Ovary (tissue), 9 donors: ENCODE data around the gene LIFR. TPM values are rescaled to one million over a fixed set of nuclear protein-coding genes. Genes with fewer than 3 reads are reported as not detected.

Experiments used
- DNase-seq, 5 donors: peaks; one replicate each; pipeline ENCODE4 v3.0.0-alpha.2; 2019 to 2020
- H3K27ac ChIP-seq, 2 donors: fragments of 200-600 bp; one replicate each; pipeline versions ENCODE4 v1.5.1 to v1.8.0; 2019 to 2022
- H3K27me3 ChIP-seq: fragments of 200-600 bp; one replicate; pipeline ENCODE4 v1.8.0; 2022
- H3K36me3 ChIP-seq: fragments of 200-600 bp; sonication (generic); one replicate; pipeline ENCODE4 v1.5.1; 2019
- H3K4me1 ChIP-seq: one replicate; pipeline ENCODE4 v1.8.1; 2013; ENCODE audit warnings: mild to moderate bottlenecking, moderate library complexity; ENCODE audit not compliant: insufficient read depth
- H3K4me3 ChIP-seq: fragments of 200-600 bp; sonication (generic); one replicate; pipeline ENCODE4 v1.5.1; 2017
- H3K9me3 ChIP-seq, 2 donors: fragments of 200-600 bp in 1 of 2; sonication (generic) in 1 of 2; one replicate each; pipeline versions ENCODE4 v1.5.1 to v1.8.1; 2013 to 2019; ENCODE audit warnings: mild to moderate bottlenecking in 1 of 2, moderate library complexity in 1 of 2
- EP300 ChIP-seq: sonication (generic); formaldehyde crosslinking; IDR thresholded peaks from one replicate; pipeline ENCODE4 v1.6.1; 2017; ENCODE audit warnings: antibody characterized with exemption
- POLR2A ChIP-seq: fragments of 450-650 bp; IDR thresholded peaks from one replicate; pipeline ENCODE4 v1.6.1; 2017; ENCODE audit warnings: antibody characterized with exemption, mild to moderate bottlenecking, moderate library complexity
- WGBS, 3 donors: extraction: QIAGEN DNeasy Blood & Tissue Kit in 1 of 3; methylation state at CpG; one replicate each; pipeline versions ENCODE4 v1.1.5 to v1.1.7; 2013 to 2017; 5-methylcytosine and 5-hydroxymethylcytosine counted together
- intact Hi-C, 4 donors: fragments of 100-400 bp; cut with DNase I; formaldehyde crosslinking; loops; one replicate each; pipeline versions ENCODE4 v1.11.0 to v1.15.1; 2022 to 2023
- polyA plus RNA-seq, 2 donors: library from polyadenylated mRNA; stranded (reverse); fragments of 200-250 nt in 1 of 2; fragments of 350-450 nt in 1 of 2; fragmentation: Illumina TruSeq in 1 of 2; extraction: RNeasy Lipid Tissue Mini Kit (QIAGEN cat#74804) in 1 of 2; gene quantifications; one replicate each; pipeline ENCODE4 v1.2.3, GENCODE V29; 2013 to 2014
- total RNA-seq, 7 donors: library from RNA; depleted of rRNA in 2 of 7; stranded (reverse); fragments of >200 nt in 2 of 7; fragmentation: NEBNext Ultra II Directional in 3 of 7; extraction: Animal tissue kit (Norgen Biotek cat#: 25700) in 3 of 7; gene quantifications; one replicate each; pipeline versions ENCODE4 v1.1.0 to v1.2.4, GENCODE V29; 2016 to 2023
- TF ChIP-seq, protein P1 (sequence below), 3 donors: fragments of 450-650 bp in 2 of 3; fragments of 200-600 bp in 1 of 3; IDR thresholded peaks; one replicate each; pipeline versions ENCODE4 v1.5.1 to v1.8.0; 2016 to 2022; ENCODE audit warnings: antibody characterized with exemption in 3 of 3, mild to moderate bottlenecking in 1 of 3
- donor health status: DM: no; HTN: no; CAD: no; lungs with moderate emphysema.
- donor health status: DM: no; HTN: no; CAD: no.
- donor health status: Bipolar disorder and iron deficiency.
- donor health status: DM: yes; HTN: yes; CAD: no.
- donor health status: DM: no; HTN: no; CAD: no.
- donor health status: DM: yes; HTN: yes; CAD: no.

The LIFR gene
- total and polyA plus RNA-seq, 9 donors: 17.3 to 143 (median 89.3) TPM

DNA sequence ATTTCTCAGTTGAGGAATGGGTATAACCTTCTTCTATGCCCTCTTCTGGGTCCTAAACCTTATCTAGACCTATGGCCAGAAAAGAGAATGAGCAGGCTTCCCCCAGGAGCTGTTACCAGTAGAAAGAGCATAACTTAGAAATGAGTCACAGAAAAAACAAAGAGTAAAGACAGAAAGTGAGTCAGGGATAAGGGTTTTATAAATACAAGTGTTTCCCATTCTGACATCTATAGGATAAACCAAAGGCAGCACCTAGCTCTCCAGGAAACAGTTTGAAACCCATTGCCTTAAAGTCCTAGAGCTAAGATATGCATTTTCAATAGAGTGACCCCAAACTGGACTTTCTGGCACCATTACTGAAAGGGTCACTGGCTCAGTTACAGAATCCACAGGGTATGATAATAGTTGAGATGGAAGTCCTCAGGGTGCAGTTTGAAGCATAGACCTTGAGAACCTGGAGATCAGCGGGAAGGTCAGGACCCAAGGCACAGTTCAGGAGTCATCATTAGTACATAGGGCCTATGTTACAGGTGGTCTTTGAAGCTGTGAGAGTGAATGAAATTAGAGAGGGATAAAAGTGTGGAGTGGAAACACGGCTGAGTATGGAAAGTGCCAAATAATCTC lies 42.7 kb upstream of the LIFR start:
- 82 to 86% (median 82%) methylated on average over 2 of the region's 2 CpGs for WGBS, 3 donors
- TF ChIP-seq POLR2A (no peak), EP300 (no peak)
- TF ChIP-seq, protein P1, sequence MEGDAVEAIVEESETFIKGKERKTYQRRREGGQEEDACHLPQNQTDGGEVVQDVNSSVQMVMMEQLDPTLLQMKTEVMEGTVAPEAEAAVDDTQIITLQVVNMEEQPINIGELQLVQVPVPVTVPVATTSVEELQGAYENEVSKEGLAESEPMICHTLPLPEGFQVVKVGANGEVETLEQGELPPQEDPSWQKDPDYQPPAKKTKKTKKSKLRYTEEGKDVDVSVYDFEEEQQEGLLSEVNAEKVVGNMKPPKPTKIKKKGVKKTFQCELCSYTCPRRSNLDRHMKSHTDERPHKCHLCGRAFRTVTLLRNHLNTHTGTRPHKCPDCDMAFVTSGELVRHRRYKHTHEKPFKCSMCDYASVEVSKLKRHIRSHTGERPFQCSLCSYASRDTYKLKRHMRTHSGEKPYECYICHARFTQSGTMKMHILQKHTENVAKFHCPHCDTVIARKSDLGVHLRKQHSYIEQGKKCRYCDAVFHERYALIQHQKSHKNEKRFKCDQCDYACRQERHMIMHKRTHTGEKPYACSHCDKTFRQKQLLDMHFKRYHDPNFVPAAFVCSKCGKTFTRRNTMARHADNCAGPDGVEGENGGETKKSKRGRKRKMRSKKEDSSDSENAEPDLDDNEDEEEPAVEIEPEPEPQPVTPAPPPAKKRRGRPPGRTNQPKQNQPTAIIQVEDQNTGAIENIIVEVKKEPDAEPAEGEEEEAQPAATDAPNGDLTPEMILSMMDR (IDR thresholded peaks at IDR 0.05): no peak
- H3K27ac ChIP-seq: no peak overlapping the region
- H3K36me3 ChIP-seq: no peaks in the 10 kb centered on the region
- intact Hi-C loops: no loop called here
- H3K9me3 ChIP-seq: no peaks in the 10 kb centered on the region
- H3K27me3 ChIP-seq: no peaks in the 10 kb centered on the region
- H3K4me1 ChIP-seq: no peaks in the 10 kb centered on the region
- no peak overlapping the region for H3K4me3 ChIP-seq
- no peak for DNase-seq

DNA sequence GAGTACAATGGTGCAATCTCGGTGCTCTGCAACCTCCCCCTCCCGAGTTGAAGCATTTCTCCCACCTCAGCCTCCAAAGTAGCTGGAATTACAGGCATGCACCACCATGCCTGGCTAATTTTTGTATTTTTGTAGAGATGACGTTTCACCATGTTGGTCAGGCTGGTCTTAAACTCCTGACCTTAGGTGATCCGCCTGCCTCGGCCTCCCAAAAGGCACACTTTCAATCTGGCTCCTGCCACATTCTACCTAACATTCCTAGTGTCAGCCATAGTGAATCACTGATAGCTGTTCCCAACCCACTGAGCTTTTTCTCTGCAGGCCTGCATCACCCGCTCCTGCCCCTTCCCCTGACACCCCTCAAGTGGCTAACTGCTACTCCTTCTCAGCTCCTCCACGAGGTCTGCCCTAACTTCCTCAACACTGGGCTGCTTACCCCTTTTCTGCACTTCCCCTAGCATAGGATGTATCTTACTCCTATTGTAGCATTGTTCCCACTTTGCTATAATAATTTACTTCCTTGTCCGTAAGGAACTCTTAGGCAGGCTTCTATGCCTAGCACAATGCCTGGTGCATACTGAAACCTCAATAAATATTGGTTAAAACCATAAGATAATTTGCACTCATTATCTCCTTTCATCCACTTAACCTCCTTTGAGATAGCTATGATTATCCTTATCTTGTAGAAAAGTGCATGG lies 42.0 kb upstream of the LIFR start:
- Histone ChIP-seq H3K9me3 (no peaks in the 10 kb centered on the region), H3K4me1 (no peaks in the 10 kb centered on the region), H3K27me3 (no peaks in the 10 kb centered on the region), H3K36me3 (no peaks in the 10 kb centered on the region), H3K27ac (no peak overlapping the region), H3K4me3 (no peak overlapping the region)
- 88 to 95% (median 93%) methylated on average over 8 of the region's 8 CpGs for WGBS, 3 donors
- DNase-seq: no peak
- intact Hi-C loops: no loop called here
- TF ChIP-seq, protein P1 (IDR thresholded peaks at IDR 0.05): no peak
- TF ChIP-seq POLR2A (no peak), EP300 (no peak)

DNA sequence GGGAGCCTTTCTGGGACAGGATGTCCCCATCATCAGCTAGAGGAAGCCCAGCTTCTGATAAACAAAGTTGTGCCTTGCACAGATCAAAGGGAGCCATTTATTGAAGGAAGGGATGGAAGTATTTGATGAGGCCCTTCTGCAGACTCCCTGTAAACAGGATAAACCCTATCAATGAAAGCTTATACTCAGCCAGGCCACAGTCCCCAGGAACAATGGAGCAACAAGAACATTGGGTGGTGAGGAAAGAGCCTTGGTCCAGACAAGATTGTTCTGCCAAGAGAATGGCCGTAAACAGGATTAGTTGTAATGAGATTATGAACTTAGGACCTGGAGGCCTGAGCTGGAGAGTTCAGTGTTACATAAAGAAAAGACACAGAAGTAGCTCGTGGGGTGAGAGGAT lies 40.5 kb upstream of the LIFR start:
- TF ChIP-seq, protein P1 (IDR thresholded peaks at IDR 0.05): no peak
- TF ChIP-seq POLR2A (no peak), EP300 (no peak)
- H3K9me3 ChIP-seq: no peaks in the 10 kb centered on the region
- no peak for DNase-seq
- no peak overlapping the region for H3K27ac ChIP-seq
- 66 to 96% (median 90%) methylated on average over 2 of the region's 2 CpGs for WGBS, 3 donors
- H3K36me3 ChIP-seq: no peaks in the 10 kb centered on the region
- no peaks in the 10 kb centered on the region for H3K27me3 ChIP-seq
- H3K4me3 ChIP-seq: no peak overlapping the region
- no peaks in the 10 kb centered on the region for H3K4me1 ChIP-seq
- intact Hi-C loops: no loop called here

DNA sequence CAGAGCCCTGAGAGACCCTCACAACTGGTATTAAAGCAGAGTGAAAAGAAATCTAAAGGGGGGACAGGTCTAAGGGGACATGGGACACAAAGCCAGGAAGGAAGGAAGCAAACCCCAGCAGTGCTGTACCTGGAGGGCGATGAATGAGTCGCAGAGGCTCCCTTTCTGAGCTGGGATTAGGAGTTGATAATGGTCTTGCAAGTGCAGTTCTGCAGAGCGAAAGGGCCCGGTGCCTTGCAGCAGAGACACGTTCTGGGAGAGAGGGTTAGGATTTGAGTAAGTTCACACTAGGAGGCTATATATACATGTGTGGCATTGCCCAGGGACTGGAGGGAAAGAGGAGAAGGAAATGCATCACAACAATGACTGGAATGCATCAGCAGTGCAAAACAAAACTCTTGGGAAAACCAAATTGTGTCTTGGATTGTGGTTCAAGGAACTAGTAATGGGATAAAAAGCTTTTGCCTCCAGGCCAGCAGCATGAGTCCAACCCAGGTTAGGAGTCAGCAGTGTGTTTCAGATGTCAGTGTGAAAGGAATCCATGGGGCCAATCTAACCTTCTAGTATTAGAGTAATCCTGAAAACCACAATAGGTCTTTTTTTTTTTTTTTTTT lies 38.8 kb upstream of the LIFR start:
- Histone ChIP-seq H3K4me1 (no peaks in the 10 kb centered on the region), H3K4me3 (no peak overlapping the region), H3K27me3 (no peaks in the 10 kb centered on the region), H3K36me3 (no peaks in the 10 kb centered on the region), H3K27ac (no peak overlapping the region), H3K9me3 (no peaks in the 10 kb centered on the region)
- intact Hi-C loops: no loop called here
- TF ChIP-seq POLR2A (no peak), EP300 (no peak)
- TF ChIP-seq, protein P1 (IDR thresholded peaks at IDR 0.05): no peak
- no peak for DNase-seq
- 73 to 78% (median 73%) methylated on average over 5 of the region's 5 CpGs for WGBS, 3 donors
